Left ventricle myocardium superior (tissue), 1 donor: ENCODE measurements around the gene EYA3. TPM values are rescaled to one million over a fixed set of nuclear protein-coding genes. Genes with fewer than 3 reads are reported as not detected.
A peak's percentile ranks its signal among the peaks of the same experiment; 100 is the strongest.

ENCODE experiments used
- ATAC-seq: fragments of 200-7000 bp; cut with Tn5 transposase; one replicate; pipeline ENCODE4 v1.9.1; 2020; ENCODE audit warnings: mild to moderate bottlenecking, moderate library complexity
- DNase-seq: peaks from one replicate; pipeline ENCODE4 v3.0.0-alpha.2; 2020
- intact Hi-C: fragments of 100-400 bp; cut with micrococcal nuclease; formaldehyde crosslinking; loops from one replicate; pipeline ENCODE4 v1.11.0; 2022
- total RNA-seq: library from RNA; stranded (reverse); fragmentation: NEBNext Ultra II Directional; extraction: Animal tissue kit (Norgen Biotek cat#: 25700); gene quantifications from one replicate; pipeline ENCODE4 v1.2.1, GENCODE V29; 2021
- donor health status: DM: no; HTN: yes; CAD: no; lungs with severe emphysema.

Gene EYA3
- total RNA-seq, 1 donor from 2014 or later = 21.1 TPM

DNA sequence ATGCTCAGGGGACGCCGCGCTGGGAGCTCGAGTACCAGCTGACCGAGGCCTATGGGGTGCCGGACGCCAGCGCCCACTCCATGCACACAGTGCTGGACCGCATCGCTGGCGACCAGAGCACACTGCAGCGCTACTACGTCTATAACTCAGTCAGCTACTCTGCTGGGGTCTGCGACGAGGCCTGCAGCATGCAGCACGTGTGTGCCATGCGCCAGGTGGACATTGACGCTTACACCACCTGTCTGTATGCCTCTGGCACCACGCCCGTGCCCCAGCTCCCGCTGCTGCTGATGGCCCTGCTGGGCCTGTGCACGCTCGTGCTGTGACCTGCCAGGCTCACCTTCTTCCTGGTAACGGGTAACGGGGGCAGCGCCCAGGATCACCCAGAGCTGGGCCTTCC, 129.9 kb downstream of the EYA3 start:
- DNase-seq (no peak), ATAC-seq (no peak)
- intact Hi-C loops = no loop called here

DNA sequence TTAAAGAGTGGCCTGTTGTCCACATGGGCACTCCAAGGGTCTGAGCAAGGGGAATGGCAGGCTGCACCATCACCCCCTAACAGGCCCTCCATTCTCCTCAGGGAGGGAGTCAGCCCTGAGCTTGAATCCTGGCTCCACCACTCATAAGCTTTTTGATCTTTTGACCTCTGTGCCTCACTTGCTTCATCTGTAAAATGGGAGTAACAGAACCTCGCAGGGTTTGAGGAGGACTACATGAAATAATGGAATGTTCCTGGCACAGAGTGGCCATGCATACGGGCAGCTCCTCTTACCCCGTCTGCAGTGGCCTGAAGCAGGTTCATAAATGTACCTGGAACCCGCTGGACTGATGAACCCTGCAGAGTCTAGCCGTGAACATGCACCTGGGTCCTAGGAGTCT, 130.8 kb downstream of the EYA3 start:
- ATAC-seq (no peak), DNase-seq (no peak)
- intact Hi-C loops = no loop called here

DNA sequence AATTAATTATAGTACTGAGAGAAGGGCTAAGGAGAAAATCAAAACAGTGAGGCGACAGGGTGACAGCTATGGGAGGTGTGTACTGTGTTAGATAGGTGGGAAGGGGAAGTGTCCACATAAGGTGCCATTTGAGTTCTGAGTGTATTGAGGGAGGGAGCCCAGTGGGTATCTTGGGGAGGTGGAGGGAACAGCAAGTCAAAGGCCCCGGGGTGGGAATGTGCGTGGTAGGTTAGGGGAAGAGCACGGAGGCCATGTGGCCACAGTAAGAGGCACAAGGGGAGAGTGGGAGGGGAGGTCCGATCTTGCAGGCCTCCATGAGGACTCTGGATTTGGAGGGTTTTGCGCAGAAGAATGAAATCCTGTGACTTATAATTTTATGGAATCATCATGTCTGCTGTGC, 131.6 kb downstream of the EYA3 start:
- intact Hi-C loops = no loop called here
- ATAC-seq (no peak), DNase-seq (no peak)

DNA sequence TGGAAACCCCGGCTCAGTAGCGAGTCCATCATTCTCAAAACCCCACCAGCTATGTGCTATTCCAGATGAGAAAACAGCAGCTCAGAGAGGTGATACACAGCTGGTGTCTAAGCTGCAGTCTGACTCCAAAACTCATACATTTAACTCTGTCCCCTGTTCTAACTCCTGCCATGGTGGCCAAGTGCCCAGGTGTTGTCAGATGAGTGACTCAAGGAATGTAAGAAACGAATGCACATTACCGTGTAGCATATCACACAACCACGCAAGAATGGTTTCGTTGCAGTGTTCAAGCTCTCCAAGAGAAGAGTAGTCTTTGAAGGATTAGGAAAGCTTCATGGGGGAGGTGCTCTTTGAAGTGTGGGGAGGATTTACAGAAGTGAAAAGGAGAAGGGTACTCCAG, 133.3 kb downstream of the EYA3 start:
- no peak for DNase-seq
- ATAC-seq = no peak
- intact Hi-C loops = no loop called here

DNA sequence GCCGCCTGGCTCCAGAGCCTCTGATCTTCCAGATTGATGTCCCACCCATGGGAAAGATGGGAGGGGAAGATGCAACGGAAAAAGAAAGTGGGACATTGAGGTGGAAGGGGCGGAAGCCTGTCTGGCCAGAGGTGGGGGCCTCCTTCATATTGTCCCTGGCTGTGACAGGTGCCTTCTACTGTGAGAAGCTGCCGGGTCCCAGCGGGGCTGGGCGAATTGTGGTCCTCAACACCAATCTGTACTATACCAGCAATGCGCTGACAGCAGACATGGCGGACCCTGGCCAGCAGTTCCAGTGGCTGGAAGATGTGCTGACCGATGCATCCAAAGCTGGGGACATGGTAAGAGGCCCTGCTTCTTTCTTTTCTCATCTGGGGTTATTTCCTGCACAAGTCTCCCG, 134.2 kb downstream of the EYA3 start:
- intact Hi-C loops = no loop called here
- DNase-seq (no peak), ATAC-seq (no peak)

DNA sequence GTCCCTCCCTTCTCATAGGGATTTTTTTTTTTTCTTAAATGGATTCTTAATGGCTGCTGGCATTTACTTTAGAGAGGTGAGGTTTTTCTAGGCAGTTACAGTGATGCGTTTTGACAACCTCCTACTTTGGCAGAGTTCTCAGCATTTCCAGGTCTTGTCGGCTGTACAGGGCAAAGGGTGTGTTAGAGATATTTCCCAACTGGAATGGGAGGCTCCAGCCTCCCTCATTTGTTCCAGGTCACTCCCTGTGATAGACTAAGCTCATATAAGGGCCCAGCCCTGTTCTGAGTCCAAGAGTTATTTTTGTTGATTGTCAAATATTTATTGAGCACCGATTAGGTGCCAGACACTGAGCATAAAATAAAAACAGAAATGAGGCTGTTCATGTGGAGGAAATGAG, 136.3 kb downstream of the EYA3 start:
- intact Hi-C loops = no loop called here
- ATAC-seq (peak; percentile 49), DNase-seq (no peak)

DNA sequence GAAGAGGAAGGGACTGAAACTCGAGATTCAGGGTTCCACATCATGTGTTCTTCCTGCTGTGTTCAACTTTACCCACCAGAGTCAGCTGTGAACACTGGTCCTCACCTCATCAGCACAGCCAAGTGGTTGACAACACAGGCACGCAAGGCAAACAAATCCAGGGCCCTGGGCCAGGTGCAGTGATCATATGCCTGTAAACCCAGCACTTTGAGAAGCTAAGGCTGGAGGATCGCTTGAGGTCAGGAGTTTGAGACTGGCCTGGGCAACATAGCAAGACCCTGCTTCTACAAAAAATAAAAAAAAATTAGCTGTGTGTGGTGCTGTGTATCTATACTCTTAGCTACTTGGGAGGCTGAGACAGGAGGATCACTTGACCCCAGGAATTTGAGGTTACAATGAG, 137.0 kb downstream of the EYA3 start:
- ATAC-seq (no peak), DNase-seq (no peak)
- intact Hi-C loops = no loop called here

DNA sequence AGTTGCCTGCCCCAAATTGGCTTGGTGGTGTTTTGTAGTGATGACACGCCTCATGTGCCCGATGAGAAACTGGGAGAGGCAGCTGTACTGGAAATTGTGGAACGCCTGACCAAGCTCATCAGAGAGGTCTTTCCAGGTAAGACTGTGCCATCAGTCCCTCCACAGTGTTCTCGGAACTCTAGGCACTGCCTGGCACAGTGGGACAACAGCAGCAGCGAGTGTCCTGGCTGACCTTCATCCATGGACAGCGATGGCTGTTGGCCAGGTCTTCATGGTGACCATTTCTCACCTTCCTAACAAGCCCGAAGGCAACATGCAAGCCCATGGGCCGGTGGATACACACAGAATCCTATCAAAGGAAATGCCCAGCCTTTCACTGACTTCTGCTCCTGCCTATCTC, 139.4 kb downstream of the EYA3 start:
- peak; percentile 52 for ATAC-seq
- no peak for DNase-seq
- intact Hi-C loops = no loop called here

DNA sequence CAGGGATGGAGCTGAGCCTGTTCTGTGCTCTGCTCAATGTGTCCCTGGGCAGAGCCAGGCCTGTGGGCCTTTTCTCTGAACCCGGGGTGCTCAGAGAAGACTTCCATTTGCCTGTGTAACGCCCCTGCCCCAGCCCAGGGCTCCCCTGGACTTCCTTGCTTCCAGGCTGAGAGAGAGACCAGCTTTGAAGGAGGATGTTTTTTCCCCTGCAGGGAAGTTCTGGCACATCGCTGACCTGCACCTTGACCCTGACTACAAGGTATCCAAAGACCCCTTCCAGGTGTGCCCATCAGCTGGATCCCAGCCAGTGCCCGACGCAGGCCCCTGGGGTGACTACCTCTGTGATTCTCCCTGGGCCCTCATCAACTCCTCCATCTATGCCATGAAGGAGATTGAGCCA, 143.4 kb downstream of the EYA3 start:
- DNase-seq (no peak), ATAC-seq (no peak)
- intact Hi-C loops = no loop called here

DNA sequence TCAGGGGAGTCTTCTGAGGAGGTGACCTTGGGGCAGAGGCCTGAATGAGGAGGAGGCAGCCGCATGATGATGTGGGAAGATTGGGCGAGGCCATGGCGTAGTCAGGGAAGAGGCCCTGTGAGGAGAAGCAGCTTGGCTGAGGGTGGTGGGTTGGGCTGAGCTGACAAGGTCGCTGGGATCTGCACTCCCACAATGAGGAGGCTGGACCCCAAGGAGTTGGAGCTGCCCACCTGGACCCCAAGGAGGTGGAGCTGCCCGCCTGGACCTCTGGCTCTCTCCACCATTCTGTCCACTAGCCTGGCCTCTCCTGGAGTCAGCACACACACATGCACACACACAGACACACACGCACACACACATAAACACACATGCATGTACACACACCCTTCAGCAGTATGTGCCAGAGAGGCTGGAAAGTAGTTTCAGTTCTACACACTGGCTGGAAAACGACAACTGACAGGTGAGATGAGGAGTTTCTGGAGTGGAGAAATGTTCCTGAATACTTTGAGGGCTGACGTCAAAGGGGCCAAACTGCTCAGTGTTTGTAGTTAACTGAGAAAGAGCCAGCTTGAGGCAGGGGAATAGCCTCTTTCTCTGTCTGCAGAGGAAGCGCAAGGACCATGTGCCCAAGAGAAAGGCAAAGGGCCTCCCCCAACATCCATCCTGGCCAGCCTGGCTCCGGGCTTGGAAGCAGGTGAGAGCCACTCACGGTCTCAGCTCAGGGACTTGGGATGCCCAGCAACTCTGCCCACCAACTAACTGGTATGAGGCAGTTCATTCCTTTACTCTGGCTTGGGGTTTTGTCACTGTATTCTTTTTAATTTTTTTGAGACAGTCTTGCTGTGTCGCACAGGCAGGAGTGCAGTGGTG, 146.5 kb downstream of the EYA3 start:
- no peak for DNase-seq
- no peak for ATAC-seq
- intact Hi-C loops = no loop called here

DNA sequence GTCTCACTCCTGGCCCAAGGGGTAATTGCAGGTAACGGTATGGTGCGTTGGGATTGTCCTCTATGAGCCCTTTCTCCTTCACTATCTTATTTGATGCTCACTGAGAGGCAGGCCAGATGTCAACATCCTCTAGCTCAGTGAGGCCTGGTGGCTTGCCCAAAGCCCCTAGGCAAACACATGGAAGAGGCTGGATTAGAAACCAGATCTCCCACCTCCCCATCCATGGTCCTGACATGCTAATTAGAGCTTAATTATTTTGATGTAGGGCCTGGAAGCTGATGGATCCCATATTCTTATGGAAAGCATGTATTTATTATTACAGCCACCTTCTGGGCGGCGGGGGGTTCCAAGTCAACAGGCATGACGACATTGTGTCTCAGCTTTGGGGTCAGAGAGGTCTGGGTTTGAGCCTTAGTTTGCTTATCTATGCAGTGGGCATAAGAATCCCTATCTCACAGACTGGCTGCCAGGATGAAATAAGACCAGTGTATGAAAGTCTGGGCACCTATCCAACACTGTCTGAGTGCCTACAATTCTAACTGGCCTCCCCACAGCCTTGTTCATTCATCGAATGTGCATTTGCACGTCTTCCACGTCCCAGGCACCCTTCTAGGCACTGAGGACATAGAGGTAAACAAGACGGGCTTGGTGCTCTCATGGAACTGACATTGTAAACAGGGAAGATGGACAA, 147.4 kb downstream of the EYA3 start:
- intact Hi-C loops = no loop called here
- DNase-seq = no peak
- ATAC-seq = no peak

DNA sequence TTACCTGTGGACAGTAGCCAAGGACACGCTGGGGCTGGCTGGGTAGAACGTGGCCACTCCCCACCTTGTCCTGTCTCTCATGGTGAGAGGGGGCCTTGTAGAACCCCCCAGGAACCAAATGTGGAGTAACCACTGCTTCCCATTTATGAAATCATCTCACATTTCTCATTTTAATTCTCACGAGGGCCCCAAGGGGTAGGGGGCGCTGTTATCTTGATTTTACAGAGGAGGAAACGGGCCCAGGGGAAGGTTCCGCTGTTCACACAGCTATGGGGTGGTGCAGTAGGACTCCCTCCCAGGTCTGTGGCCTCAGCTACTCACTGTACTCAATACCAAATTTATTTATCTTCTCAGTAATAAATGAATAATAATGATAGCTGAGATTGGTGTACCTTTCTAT, 148.1 kb downstream of the EYA3 start:
- peak; percentile 40 for ATAC-seq
- peak; percentile 64 for DNase-seq
- intact Hi-C loops = no loop called here

DNA sequence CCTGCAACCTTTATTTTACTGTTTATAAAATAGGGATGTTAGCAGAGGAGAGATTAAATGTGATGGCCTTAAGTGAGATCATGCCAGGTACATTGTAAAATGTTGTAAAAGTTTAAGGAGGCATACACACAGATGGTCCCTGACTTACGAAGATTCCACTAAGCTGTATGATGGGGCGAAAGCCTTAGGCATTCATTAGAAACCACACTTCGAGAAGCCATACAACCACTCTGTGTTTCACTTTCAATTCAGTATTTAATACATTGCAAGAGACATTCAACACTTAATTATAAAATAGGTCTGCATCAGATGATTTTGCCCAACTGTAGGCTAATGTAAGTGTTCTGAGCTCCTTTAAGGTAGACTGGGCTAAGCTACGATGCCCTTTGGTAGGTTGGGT, 149.9 kb downstream of the EYA3 start:
- ATAC-seq (no peak), DNase-seq (no peak)
- intact Hi-C loops = no loop called here

DNA sequence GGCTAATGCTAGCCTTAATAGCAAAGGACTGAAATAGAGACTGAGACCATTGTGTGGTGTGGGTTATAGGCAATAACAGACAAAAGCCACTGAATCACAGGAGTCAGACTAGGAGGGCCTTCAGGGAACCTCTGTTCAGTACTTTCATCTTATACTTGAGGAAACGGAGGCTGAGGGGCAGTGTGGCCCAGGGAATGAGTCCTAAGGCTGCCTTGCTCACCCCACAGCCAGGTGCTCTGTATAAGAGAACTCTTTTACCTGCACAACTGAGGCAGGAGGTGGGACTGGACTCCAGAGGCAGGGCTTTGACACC, 150.9 kb downstream of the EYA3 start:
- DNase-seq = no peak
- ATAC-seq = no peak
- intact Hi-C loops = no loop called here

DNA sequence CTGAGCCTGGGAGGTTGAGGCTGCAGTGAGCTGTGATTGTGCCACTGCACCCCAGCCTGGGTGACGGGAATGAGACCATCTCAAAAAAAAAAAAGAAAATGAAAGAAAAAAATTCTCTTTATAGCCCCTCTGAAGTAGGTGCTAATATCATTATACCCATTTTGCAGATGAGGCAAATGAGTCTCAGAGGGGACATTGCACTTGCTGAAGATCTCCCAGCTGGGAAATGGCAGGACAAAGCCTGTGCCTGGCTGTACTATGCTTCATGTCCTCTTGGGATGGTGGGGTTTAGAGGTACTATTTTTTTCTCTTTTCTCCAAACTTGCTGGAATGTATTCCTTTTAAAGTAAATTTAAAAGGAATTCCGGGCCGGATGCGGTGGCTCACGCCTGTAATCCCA, 152.0 kb downstream of the EYA3 start:
- intact Hi-C loops = no loop called here
- ATAC-seq = no peak
- DNase-seq = no peak

DNA sequence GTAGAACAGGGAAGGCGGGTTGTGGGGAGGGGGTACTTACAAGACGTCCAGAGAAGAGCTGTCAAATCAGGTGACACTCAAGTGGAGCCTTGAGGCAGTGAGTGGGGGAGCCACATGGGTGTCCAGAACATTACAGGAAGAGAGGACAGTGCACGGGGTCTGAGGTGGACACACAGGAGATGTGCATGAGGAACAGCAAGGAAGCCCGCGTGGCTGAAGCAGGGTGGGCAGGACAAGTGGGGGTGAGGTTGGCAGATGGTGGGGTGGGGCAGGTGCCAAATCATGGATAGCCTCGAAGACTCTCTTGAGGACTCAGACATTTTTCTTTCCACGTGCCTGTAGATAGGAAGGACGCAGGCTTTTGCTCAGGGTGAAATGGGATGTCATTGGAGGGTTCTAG, 152.7 kb downstream of the EYA3 start:
- ATAC-seq = no peak
- intact Hi-C loops = no loop called here

DNA sequence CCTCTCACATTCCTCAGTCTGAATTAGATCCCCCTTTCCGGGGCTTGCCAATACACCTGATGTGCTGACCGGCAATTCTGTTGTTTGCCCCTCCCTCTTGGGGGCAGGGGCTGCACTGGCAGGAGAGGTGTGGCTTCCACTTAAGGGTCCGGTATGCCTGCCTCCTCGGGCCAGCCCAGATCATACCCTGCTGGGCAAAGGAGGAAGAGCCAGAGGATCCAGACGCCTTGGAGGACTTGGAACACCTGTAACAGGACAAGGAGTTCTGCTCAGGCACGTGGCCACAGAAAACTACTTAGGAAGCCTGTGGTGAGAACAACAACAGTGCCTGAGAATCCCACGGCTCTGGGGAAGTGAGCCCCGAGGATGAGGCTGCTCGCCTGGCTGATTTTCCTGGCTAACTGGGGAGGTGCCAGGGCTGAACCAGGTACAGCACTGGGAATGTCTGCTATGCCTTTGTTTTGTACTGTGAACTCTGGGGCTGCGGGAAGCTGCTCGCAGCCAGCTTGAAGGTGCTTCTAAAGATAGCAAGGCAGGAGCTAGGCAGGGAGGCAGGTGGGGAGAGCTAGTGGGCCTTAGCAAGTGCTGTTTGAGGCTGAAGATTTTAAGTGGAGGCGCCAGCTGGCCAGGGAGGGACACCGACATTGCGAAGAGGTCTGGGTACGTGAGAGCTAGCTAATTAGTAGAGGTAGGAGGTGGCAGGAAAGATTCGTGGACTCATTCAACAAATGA, 153.4 kb downstream of the EYA3 start, which contains the start of gene SMPDL3B:
SMPDL3B (plus strand) TSS at position 183 of the 732 bp plus-strand sequence; CDS start at position 367, 184 bp downstream.
- intact Hi-C loops = no loop called here
- DNase-seq = no peak
- ATAC-seq = no peak

More for the DNA sequence above, 152.7 kb downstream of the EYA3 start:
- DNase-seq = no peak

DNA sequence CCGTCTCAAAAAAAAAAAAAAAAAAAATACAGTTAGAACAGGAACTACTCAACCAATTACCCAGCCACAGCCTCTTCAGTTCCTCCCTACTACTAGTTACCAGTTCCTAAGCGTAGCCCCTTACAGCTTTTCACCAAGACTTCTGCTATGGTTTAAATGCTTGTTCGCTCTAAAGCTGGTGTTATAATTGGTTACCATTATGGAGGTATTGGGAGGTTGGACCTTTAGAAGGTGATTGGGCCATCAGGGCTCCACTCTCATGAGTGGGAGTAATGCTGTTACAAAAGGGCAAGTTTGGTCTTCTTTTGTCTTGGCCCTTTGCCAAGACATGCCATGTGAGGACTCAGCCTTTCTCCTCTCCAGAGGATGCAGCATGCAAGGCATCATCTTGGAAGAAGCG, 156.7 kb downstream of the EYA3 start:
- intact Hi-C loops = no loop called here
- ATAC-seq (no peak), DNase-seq (no peak)

DNA sequence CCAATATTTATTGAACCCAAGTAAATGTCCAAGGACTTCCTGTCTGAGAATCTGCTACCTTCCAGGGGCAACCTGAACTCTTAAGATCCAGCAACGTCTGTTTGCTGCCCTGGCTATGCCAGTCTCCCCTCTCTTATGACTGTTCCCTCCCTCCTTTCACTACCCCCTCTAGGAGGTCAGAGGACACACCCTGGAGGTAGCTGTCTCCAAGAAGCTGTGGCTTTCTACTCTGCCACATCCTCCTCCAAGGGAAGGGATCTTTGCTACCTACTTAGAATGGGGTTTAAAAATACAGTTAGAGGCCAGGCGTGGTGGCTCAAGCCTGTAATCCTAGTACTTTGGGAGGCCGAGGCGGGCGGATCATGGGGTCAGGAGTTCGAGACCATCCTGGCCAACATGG, 157.2 kb downstream of the EYA3 start:
- ATAC-seq (no peak), DNase-seq (no peak)
- intact Hi-C loops = no loop called here

DNA sequence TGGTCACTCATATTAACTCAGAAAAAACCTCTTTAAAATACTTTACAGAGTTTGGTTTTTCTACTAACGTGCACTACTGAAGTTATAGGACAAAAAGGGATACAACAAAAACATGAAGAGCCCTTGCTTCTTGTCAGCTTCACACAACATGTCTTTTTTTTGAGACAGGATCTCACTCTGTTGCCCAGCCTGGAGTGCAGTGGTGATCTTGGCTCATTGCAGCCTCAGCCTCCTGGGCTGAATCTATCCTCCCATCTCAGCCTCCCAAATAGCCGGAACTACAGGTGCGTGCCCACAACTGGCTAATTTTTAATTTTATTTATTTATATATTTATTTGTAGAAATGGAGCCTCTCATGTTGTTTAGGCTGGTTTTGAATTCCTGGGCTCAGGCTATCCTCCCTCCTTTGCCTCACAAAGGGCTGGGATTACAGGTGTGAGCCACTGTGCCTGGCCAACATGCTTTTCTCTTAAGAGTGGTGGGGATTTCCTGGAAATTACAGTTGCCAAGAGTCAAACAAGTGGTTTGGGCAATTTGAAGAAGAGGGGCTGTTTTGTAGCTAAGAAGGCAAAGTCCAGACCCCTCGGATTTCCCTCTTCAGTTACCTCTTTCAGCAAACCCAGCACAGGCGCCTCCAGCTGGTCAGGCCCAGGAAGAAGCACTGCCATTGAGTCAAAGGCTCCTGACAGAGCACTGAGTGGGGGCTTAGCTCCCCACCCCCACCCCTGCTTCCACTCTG, 160.0 kb downstream of the EYA3 start:
- intact Hi-C loops = no loop called here
- no peak for DNase-seq
- ATAC-seq = no peak
